KMS-11 (cell line): Measurements from ENCODE around the gene SCAPER.
"Not testable (repeated sequence)": the region's sequence is repeated elsewhere in the genome, so short reads cannot be mapped to it uniquely, and the experiment has no call there.

Experiments used
- H2AFZ ChIP-seq: fragments of 200-600 bp; sonication (generic); 2 replicates; pipeline ENCODE4 v1.6.1; 2016; ENCODE audit warnings: antibody characterized with exemption, mixed run types, low read depth
- H3K27ac ChIP-seq: fragments of 200-600 bp; sonication (generic); 2 replicates; pipeline ENCODE4 v1.6.1; 2016; ENCODE audit warnings: mild to moderate bottlenecking, mixed run types
- H3K27me3 ChIP-seq: fragments of 200-600 bp; sonication (generic); 2 replicates; pipeline ENCODE4 v1.6.1; 2017; ENCODE audit warnings: mild to moderate bottlenecking, low read depth, mixed run types, moderate library complexity; ENCODE audit not compliant: insufficient read depth
- H3K36me3 ChIP-seq: fragments of 200-600 bp; sonication (generic); 2 replicates; pipeline ENCODE4 v1.6.1; 2017; ENCODE audit warnings: mild to moderate bottlenecking, mixed run types; ENCODE audit not compliant: insufficient read depth
- H3K4me1 ChIP-seq: fragments of 200-600 bp; sonication (generic); 2 replicates; pipeline ENCODE4 v1.6.1; 2016; ENCODE audit warnings: mild to moderate bottlenecking, low read depth, mixed run types; ENCODE audit not compliant: poor library complexity, severe bottlenecking
- H3K4me2 ChIP-seq: fragments of 200-600 bp; sonication (generic); 2 replicates; pipeline ENCODE4 v1.7.0; 2016; ENCODE audit warnings: mild to moderate bottlenecking, mixed run types
- H3K4me3 ChIP-seq: fragments of 200-600 bp; sonication (generic); IDR thresholded peaks from 2 replicates; pipeline ENCODE4 v1.6.1; 2017; ENCODE audit warnings: low read depth, low read length, mixed read lengths; ENCODE audit not compliant: insufficient read depth
- H3K79me2 ChIP-seq: fragments of 200-600 bp; sonication (generic); 2 replicates; pipeline ENCODE4 v1.6.1; 2016; ENCODE audit warnings: low read depth, mixed run types; ENCODE audit not compliant: insufficient read depth
- H3K9ac ChIP-seq: fragments of 200-600 bp; sonication (generic); 2 replicates; pipeline ENCODE4 v1.6.1; 2016; ENCODE audit warnings: mild to moderate bottlenecking, mixed run types
- H4K20me1 ChIP-seq: fragments of 200-600 bp; sonication (generic); 2 replicates; pipeline ENCODE4 v1.6.1; 2016; ENCODE audit warnings: mild to moderate bottlenecking, mixed run types; ENCODE audit not compliant: insufficient read depth
- CTCF ChIP-seq: fragments of 200-600 bp; sonication (generic); conservative IDR thresholded peaks from 2 replicates; pipeline ENCODE4 v1.6.1; 2017; ENCODE audit warnings: low read depth, mild to moderate bottlenecking, antibody characterized with exemption, low read length, moderate library complexity, mixed read lengths

SCAPER gene

GRCh38 chr15:76431971-76432370 lies 473.2 kb downstream of the SCAPER start:
- TF ChIP-seq CTCF: no peak
- Histone ChIP-seq H3K27me3 (no peaks in the 10 kb centered on the region), H4K20me1 (no peaks in the 10 kb centered on the region), H3K79me2 (no peaks in the 10 kb centered on the region), H3K9ac (no peak overlapping the region), H3K4me1 (peaks cover 36% of the 10 kb centered on the region), H3K27ac (no peak overlapping the region), H3K36me3 (no peaks in the 10 kb centered on the region), H3K4me2 (no peak overlapping the region), H2AFZ (no peak overlapping the region), H3K4me3 (no peak overlapping the region)

- not testable (repeated sequence) for H3K4me2 ChIP-seq, H3K36me3 ChIP-seq, H3K4me3 ChIP-seq, H2AFZ ChIP-seq, H3K27ac ChIP-seq, H3K27me3 ChIP-seq, H3K79me2 ChIP-seq, H3K9ac ChIP-seq, H4K20me1 ChIP-seq
- H3K4me1 ChIP-seq: peaks cover 36% of the 10 kb centered on the region
Observed at GRCh38 chr15:76430711-76431110, 474.4 kb downstream of the SCAPER start.

GRCh38 chr15:76429661-76430060 lies 475.5 kb downstream of the SCAPER start:
- Histone ChIP-seq H2AFZ (no peak overlapping the region), H3K27me3 (no peaks in the 10 kb centered on the region), H3K4me2 (no peak overlapping the region), H3K27ac (no peak overlapping the region), H3K4me3 (no peak overlapping the region), H3K9ac (no peak overlapping the region), H4K20me1 (no peaks in the 10 kb centered on the region), H3K4me1 (peaks cover 28% of the 10 kb centered on the region), H3K36me3 (no peaks in the 10 kb centered on the region), H3K79me2 (no peaks in the 10 kb centered on the region)
- no peak for TF ChIP-seq CTCF

- Histone ChIP-seq H4K20me1 (no peaks in the 10 kb centered on the region), H3K36me3 (no peaks in the 10 kb centered on the region), H3K27me3 (no peaks in the 10 kb centered on the region), H2AFZ (no peak overlapping the region), H3K27ac (no peak overlapping the region), H3K79me2 (no peaks in the 10 kb centered on the region), H3K9ac (no peak overlapping the region), H3K4me2 (no peak overlapping the region), H3K4me3 (no peak overlapping the region), H3K4me1 (peaks cover under 1% of the 10 kb centered on the region)
- TF ChIP-seq CTCF: no peak
Observed at GRCh38 chr15:76426941-76427340, 478.2 kb downstream of the SCAPER start.

- Histone ChIP-seq H2AFZ (no peak overlapping the region), H4K20me1 (no peaks in the 10 kb centered on the region), H3K27me3 (no peaks in the 10 kb centered on the region), H3K79me2 (no peaks in the 10 kb centered on the region), H3K4me2 (no peak overlapping the region), H3K36me3 (no peaks in the 10 kb centered on the region), H3K4me3 (no peak overlapping the region), H3K4me1 (no peaks in the 10 kb centered on the region), H3K27ac (no peak overlapping the region), H3K9ac (no peak overlapping the region)
- TF ChIP-seq CTCF: no peak
Observed at GRCh38 chr15:76418352-76419140, 486.6 kb downstream of the SCAPER start.
